Epithelial cell of proximal tubule (primary cell): ENCODE measurements around the gene SLC8A1. TPM values are rescaled to one million over a fixed set of nuclear protein-coding genes. Genes with fewer than 3 reads are reported as not detected.

Experiments
- DNase-seq: peaks from one replicate; pipeline ENCODE4 v3.0.0-alpha.2; 2011; ENCODE audit warnings: low read depth
- H3K4me3 ChIP-seq: 2 replicates; pipeline ENCODE4 v1.5.1; 2011; ENCODE audit warnings: low read depth, mild to moderate bottlenecking, low read length
- total RNA-seq: library from RNA; depleted of rRNA; stranded (reverse); fragments of >200 nt; gene quantifications from 2 replicates; pipeline ENCODE4 v1.2.3, GENCODE V29; 2015
- TF ChIP-seq, protein P1 (sequence below): conservative IDR thresholded peaks from 2 replicates; pipeline ENCODE4 v1.5.1; 2012; ENCODE audit warnings: low read depth, mild to moderate bottlenecking, low read length

SLC8A1 gene
- total RNA-seq, 1 donor from 2014 or later = 4.8 TPM

DNA sequence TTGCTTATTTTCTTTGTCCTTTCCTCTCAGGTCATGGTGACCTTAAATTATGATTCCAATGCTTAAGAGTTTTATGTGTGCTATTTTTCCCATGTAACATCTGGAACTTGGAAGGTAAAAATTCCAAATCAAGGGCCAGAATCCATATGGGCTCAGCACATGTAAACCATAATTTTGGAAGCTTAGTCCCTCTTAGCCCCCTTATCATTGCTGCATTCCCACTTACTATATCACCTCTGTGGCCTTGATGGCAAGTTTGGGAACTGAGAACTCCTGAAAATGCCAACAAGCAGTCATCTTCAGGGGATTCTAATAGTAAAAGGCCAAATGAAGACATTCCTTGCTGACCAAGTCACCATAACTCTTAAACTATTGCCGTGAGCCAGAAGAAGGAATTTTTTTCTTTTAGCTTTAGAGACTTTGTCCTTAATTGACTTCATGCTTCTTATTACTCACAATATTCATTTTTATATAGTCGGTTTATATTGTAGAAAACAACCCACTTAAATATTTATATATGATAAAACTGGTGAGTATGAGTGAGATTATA, 251.4 kb downstream of the SLC8A1 start:
- TF ChIP-seq, protein P1, sequence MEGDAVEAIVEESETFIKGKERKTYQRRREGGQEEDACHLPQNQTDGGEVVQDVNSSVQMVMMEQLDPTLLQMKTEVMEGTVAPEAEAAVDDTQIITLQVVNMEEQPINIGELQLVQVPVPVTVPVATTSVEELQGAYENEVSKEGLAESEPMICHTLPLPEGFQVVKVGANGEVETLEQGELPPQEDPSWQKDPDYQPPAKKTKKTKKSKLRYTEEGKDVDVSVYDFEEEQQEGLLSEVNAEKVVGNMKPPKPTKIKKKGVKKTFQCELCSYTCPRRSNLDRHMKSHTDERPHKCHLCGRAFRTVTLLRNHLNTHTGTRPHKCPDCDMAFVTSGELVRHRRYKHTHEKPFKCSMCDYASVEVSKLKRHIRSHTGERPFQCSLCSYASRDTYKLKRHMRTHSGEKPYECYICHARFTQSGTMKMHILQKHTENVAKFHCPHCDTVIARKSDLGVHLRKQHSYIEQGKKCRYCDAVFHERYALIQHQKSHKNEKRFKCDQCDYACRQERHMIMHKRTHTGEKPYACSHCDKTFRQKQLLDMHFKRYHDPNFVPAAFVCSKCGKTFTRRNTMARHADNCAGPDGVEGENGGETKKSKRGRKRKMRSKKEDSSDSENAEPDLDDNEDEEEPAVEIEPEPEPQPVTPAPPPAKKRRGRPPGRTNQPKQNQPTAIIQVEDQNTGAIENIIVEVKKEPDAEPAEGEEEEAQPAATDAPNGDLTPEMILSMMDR = no peak
- no peak for DNase-seq
- H3K4me3 ChIP-seq = no peak overlapping the region

DNA sequence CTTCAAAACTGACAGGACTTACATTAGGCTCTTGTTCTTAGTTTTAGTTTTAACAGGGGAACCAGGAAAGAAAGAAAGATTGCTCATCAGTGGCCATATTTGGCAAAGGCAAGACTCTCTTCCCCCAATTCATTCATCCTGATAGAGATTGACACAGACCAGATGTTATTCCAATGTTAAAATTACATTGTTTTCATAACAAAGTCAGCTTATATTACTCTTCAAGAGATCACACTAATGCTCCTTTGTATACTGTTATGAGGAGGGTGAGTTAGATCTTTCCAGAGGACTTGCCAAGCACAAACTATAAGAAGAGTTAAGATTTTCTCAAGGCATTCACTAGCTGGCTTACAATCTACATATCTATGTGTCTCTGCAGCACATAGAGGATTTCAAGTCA, 252.1 kb downstream of the SLC8A1 start:
- TF ChIP-seq, protein P1 = no peak
- H3K4me3 ChIP-seq = no peak overlapping the region
- DNase-seq = no peak

DNA sequence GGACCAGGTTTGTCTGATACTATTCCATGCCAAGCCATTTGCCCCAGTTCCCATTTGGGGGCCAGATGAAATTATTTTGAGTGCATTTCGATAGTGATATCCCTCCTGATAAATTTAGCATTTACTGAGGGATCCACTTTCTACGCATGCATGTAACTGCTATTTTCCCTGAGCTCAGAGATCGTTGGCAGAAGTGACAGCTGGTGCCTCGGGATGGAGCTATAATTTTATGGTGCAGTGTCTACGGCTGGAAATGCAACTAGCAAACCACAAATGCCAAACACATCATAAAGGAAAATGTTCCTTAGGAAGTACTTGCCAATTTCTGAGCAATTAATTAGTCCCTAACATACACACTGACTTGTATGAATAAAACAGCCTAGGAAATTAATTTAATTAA, 254.8 kb downstream of the SLC8A1 start:
- no peak overlapping the region for H3K4me3 ChIP-seq
- TF ChIP-seq, protein P1 = no peak
- DNase-seq = no peak

DNA sequence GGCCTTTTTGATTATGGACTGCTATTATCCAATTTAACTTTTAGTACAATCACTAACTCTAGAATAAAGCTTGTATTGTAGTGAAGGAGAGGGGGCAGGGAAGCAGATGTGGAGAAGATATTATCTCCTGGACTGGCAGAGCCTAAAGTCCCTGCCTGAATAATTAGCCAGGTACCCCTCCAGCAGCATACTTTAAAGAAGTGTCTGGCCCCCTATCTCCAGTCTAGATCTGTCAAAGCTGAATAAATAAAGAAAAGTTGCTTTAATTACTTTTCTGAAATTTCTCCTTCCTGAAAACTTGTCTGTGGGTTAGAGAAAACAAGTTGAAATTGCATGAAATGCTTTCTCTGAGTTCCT, 258.2 kb downstream of the SLC8A1 start:
- H3K4me3 ChIP-seq = no peak overlapping the region
- DNase-seq = no peak
- TF ChIP-seq, protein P1 = no peak

DNA sequence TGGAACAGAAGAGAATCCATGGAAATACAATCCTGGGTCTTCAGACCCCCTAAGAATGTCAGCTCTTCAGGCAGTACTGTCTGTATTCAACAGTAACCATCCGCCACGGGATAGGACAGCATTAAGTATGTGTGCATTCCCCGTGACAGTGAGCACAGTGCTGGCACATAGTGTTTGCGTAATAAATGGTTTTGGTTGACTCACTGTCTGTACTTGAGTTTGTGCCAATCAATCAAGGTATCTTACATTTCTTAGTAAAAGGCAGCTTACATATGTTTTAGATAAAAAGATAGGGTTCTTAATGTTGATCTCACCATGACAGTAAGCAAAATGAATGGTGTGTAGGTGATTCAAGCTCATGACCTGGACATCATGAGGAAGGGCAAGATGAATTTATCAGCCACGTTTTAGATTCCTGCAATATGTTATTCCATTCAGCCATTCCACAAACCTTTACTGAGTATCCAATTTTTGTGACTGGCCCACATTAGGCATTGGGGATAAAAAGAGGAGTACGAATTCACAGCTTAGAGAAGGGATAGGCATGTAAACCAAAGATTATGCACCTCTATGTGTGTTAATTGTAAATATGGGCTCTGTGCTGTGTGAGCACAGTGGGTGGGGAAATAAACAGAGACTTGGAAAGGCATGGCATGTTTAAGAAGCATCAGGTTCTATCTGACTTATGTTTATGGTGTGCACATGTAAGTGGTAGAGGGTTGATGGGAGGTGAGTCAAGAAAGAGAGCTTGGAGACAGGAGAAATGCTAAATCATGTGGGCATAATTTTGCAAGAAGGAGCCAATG, 258.8 kb downstream of the SLC8A1 start:
- TF ChIP-seq, protein P1 = no peak
- no peak overlapping the region for H3K4me3 ChIP-seq
- peak; percentile 54 for DNase-seq

DNA sequence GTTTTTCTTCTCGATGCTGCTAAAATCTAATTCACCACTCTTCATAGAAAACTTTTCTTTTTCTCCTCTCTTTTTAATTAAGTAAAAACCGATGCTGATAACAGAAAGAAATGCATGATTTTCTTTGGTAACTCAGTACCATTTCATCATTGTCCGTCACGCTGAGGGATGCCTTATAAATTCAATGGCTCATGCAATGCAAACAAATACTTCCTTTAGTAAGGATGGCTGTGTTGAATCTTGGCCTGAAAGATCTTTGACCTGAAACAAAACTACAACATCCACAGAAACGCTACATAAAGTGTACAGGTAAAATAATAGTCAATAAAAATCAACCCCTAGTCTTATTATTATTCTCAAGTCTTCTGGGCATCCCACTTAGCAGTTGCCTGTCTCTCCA, 261.4 kb downstream of the SLC8A1 start:
- H3K4me3 ChIP-seq = no peak overlapping the region
- TF ChIP-seq, protein P1 = no peak
- DNase-seq = no peak

DNA sequence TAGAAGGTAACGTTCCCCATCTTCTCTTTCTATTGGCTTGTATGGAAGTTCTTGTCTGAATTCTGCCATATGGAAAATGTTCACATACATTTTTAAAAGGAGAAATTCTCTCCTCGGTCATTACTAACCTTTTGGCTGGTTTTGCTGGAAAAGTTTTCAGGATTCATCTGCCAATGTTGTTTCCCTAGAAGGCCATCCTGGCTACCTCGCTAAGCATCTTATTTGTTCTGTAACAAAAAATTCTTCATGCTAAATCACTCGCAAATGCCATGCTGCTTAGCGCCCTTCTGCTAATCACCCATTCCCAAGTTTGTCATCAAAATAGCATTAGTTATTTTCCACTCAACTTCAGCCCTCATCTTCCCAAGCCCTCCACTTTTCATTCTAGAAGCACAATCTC, 262.0 kb downstream of the SLC8A1 start:
- H3K4me3 ChIP-seq = no peak overlapping the region
- TF ChIP-seq, protein P1 = no peak
- no peak for DNase-seq
